GM21515 (cell line): ENCODE results near the gene DOCK2.
"Not testable (repeated sequence)": the region's sequence is repeated elsewhere in the genome, so short reads cannot be mapped to it uniquely, and the experiment has no call there.

ENCODE experiments used
- ATAC-seq: cut with Tn5 transposase; IDR thresholded peaks from one replicate; pipeline ENCODE4 v1.9.1; 2021; ENCODE audit not compliant: unreplicated experiment

Gene DOCK2

GRCh38 chr5:170078931-170079330, 441.9 kb downstream of the DOCK2 start:
- ATAC-seq = no peak

- no peak for ATAC-seq
Observed at GRCh38 chr5:170080217-170080616, 443.1 kb downstream of the DOCK2 start.

GRCh38 chr5:170080786-170081445, 443.8 kb downstream of the DOCK2 start:
- no peak for ATAC-seq

- no peak for ATAC-seq
Observed at GRCh38 chr5:170081616-170082015, 444.5 kb downstream of the DOCK2 start.

GRCh38 chr5:170082701-170083100, 445.6 kb downstream of the DOCK2 start:
- no peak for ATAC-seq

GRCh38 chr5:170087168-170087817, 450.2 kb downstream of the DOCK2 start:
- no peak for ATAC-seq

GRCh38 chr5:170092455-170093101, 455.5 kb downstream of the DOCK2 start:
- ATAC-seq = no peak

GRCh38 chr5:170094329-170094728, 457.3 kb downstream of the DOCK2 start:
- ATAC-seq = not testable (repeated sequence)

- no peak for ATAC-seq
Observed at GRCh38 chr5:170095646-170096045, 458.6 kb downstream of the DOCK2 start.

GRCh38 chr5:170097934-170098333, 460.9 kb downstream of the DOCK2 start:
- ATAC-seq = no peak

- ATAC-seq = peak; percentile 64
Observed at GRCh38 chr5:170100066-170100943, 463.2 kb downstream of the DOCK2 start.

GRCh38 chr5:170103447-170103846, 466.4 kb downstream of the DOCK2 start:
- ATAC-seq = no peak

GRCh38 chr5:170104299-170104698, 467.2 kb downstream of the DOCK2 start:
- no peak for ATAC-seq

GRCh38 chr5:170104710-170105109, 467.6 kb downstream of the DOCK2 start:
- ATAC-seq = no peak

GRCh38 chr5:170105642-170106611, 468.9 kb downstream of the DOCK2 start, which contains the start of gene FOXI1:
FOXI1 (plus strand) TSS chr5:170105897; CDS start chr5:170105958, 61 bp downstream.
- ATAC-seq = no peak

GRCh38 chr5:170107674-170108073, 470.6 kb downstream of the DOCK2 start:
- no peak for ATAC-seq

- ATAC-seq = no peak
Observed at GRCh38 chr5:170108266-170108785, 471.3 kb downstream of the DOCK2 start.

GRCh38 chr5:170109059-170110031, 472.3 kb downstream of the DOCK2 start:
- no peak for ATAC-seq
